Activated T-cell treated with anti-CD3 and anti-CD28 coated beads for 24 hours (primary cell): ENCODE measurements around the gene LRRC3.
A peak's percentile ranks its signal among the peaks of the same experiment; 100 is the strongest.

Experiments
- DNase-seq: peaks from one replicate; pipeline ENCODE4 v3.0.0-alpha.2; 2020; ENCODE audit warnings: low read depth

LRRC3 gene

DNA sequence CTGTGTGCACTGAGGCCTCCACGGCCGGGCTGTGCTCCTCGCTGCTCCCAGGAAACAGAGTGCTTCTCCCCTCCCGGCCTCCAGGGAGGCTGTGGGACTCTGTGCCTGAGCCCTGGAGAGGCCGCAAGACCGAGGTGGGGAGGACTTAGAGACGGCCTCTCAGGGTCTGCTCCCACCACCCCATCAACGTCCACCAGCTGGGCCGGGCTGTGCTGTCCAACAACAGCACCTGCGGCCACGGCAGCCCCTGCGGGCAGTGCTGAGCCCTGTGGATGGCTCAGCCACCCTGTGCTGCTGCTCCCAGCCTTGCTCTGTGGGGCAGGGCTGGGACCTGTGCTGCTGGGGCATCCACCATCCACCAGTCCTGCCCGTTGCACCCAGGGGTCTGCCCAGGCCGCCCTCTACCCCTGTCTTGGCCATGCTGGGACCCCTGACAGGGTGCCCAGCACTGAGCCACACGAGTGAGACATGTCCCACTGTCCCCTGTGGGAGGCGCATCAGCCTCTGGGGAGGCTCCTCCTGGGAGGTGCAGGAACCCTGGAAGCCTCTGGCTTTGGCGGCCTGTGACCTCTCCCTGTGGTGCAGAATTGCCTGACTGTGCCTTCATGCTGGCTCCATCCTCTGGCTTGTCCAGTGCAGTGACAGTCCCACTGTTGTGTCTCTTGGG, 31.2 kb upstream of the LRRC3 start:
- no peak for DNase-seq

DNA sequence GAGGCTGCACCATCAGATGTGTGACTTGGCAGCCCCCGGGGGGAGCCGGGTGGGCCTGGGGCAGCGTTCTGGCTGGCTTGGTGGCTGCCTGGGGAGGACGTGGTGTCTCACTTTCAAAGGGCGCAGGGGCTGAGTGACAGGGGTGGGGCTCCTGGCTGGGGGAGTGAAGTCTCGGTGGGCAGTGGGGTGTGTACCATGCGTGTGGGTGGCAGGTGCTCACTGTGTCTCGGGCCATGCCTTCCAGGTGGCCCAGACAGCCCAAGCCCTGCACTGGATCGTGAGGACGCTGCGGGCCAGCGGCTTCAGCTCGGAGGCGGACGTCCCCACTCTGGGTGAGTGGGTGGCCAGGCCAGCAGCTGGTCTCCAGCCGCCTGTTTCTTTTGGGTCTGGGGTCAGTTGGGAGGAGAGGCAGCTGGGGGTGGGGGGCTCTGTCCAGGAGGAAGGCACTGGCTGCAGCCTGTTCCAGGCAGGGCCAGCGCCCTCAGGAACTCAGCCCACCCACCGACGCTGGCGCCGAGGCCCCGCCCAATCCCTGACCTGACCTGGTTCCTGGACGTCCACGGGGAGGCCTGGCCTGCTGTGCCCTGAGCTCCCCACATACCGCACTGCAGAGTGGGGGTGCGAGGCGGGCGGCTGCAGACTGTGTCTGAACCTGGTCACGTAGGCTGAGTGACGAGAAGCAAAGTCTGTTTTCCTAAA, 30.6 kb upstream of the LRRC3 start:
- DNase-seq, result no peak

DNA sequence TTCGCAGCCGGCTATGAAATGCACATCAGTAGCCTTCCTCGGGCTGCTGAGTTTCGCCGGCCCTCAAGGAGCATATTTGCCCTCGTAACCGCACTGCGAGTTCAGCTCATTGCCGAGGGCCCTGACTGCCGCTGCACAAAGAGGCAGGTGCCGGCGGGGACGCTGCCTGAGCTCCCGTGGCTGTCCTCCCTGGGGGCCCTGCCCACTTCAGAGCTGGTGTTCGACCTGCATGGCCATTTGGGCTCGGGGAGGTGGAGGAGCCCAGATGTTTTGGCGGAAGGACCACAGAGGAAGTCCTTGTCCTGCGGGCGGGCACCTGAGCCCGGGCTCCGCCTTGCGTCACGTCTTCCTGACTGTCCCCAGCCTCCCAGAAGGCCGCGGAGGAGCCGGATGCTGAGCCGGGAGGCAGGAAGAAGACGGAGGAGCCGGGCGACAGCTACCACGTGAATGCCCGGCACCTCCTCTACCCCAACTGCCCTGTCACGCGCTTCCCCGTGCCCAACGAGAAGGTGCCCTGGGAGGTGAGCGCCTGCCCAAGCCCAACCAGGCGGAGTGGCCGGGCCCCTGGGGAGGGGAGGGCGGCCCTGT, 29.9 kb upstream of the LRRC3 start:
- DNase-seq, result no peak

DNA sequence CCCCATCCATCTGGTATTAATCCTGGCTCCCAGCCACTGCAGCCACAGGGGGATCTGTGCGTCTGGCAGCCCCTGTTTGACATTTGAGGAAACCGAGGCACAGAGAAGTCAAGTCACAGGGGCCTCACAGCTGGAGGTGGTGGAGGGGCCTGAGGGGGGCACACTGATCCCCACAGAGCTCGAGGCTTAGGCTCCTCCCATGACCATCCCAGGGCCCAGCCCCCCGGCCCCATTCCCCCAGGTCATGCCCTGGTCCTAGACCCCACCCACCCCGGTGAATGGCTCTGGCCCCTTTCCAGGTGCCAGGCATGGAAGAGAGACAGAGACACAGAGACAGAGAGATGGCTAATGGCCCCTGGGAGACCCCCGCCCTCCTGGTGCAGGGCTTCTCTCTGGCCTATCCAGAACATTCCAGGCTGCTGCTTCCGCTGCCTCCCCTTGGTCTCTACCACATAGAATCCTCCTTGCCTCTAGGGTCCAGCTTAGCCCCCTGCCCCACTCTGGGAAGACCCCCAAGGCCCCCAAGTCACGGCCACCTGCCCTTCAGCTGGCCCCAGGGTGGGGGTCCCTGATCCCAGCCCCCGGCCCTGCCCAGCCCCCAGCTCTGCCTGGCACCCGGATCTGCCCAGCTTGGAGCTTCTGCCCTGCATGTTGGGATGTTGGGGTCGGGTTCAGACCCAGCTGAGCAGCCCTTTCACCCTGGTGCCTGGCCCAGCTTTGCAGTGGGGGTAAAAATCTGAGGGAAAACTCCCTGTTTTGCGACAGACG, 29.2 kb upstream of the LRRC3 start:
- no peak for DNase-seq

DNA sequence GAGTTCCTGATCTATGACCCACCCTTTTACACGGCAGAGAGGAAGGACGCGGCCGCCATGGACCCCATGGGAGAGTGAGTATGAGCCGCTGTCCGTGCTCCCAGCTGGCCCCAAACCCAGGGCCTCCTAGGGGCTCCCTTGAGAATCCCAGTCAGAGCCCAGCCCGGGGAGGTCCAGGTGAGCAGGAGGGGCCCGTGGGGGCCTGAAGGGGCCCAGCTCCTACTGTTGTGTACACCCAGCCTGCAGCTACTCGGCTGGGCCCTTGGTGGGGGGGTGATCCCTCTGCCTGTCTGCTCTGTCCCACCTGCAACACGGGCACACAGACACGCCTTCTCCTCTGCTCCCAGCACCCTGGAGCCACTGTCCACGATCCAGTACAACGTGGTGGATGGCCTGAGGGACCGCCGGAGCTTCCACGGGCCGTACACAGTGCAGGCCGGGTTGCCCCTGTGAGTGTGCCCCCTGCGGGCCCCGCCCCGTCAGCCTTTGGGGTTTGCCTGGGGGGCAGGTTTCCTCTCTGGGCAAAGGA, 28.6 kb upstream of the LRRC3 start:
- DNase-seq, result no peak

DNA sequence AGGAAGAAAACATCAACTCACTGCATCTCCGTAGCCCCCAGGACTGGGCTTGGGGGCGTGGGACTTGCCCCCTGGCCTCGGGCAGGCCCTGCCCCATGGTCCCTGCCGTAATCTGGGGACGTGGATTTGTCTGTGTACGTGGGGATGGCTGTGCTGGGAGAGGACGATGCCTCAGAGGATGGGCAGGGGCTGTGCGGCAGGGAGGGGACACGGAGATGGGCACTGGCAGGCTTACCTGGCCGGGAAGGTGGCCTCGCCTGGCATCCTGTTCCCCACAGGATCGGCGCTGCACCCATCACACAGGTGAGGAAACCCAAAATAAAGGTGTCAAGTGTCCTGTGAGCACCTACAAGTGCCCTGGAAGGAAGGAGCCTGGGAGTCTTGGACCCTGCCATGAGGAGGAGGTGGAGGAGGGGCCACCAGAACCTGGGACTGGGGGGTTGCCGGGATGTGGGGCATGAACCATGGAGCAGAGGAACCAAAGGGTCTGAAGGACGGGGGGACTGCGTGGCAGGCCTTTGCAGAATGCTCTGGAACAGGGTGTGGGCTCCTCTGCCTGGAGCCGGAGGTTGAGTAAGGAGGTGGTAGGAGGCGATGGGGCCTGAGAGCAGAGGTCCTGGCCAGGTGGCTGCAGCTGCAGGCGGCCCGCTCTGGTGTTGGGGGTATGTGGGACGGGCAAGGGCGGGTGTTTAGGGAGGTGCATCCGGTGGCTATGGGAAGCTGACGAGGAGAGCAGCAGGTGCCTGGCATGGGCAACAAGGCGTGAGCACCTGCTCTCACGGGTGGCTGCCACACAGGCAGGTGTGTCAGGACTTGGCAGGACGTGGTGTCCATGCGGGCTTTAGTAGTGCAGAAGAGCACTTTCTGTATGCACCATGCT, 27.8 kb upstream of the LRRC3 start:
- DNase-seq, result no peak

DNA sequence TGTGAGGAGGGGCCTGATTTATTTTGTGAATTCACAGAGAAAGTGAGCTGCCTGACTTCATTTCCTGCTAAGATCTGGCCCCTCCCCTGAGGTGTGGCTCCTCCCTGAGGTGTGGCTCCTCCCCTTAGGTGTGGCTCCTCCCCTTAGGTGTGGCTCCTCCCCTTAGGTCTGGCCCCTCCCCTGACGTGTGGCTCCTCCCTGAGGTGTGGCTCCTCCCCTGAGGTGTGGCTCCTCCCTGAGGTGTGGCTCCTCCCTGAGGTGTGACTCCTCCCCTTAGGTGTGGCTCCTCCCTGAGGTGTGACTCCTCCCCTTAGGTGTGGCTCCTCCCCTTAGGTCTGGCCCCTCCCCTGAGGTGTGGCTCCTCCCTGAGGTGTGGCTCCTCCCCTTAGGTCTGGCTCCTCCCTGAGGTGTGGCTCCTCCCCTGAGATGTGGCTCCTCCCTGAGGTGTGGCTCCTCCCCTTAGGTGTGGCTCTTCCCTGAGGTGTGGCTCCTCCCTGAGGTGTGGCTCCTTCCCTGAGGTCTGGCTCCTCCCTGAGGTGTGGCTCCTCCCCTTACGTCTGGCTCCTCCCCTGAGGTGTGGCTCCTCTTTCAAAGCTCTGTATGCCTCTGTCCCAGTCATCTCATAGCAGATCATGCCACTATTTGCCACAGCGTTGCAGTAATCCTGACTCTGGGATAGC, 26.9 kb upstream of the LRRC3 start:
- peak; percentile 6 for DNase-seq

DNA sequence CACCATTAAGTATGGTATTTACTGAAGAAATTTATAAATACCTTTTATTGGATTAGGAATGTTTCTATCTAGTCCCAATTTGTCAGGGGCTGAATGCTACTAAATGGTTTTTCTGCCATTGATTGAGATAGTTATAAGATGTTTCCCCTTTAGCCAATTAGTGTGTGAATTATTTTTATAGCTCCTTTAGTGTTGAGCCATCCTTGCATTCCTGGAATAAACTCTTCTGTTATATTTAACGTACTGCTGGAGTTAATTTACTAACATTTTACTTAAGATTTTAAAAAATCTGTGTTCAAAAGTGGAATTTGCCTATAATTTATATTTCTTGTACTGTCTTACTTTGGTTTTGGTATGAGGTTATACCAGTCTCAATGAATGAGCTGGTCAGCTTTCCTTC, 25.4 kb upstream of the LRRC3 start:
- DNase-seq, result no peak

DNA sequence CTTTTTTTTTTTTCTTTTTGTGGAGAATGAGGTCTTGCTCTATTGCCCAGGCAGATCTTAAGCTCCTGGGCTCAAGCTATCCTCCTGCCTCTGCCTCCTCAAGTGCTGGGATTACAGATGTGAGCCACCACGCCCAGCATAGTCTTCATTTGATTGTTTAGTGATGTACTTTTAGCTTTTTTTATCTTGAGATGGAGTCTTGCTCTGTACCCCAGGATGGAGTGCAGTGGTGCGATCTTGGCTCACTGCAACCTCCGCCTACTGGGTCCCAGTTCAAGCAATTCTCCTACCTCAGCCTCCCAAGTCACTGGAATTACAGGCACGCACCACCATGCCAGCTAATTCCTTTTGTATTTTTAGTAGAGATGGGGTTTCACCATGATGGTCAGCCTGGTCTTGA, 24.0 kb upstream of the LRRC3 start:
- no peak for DNase-seq

DNA sequence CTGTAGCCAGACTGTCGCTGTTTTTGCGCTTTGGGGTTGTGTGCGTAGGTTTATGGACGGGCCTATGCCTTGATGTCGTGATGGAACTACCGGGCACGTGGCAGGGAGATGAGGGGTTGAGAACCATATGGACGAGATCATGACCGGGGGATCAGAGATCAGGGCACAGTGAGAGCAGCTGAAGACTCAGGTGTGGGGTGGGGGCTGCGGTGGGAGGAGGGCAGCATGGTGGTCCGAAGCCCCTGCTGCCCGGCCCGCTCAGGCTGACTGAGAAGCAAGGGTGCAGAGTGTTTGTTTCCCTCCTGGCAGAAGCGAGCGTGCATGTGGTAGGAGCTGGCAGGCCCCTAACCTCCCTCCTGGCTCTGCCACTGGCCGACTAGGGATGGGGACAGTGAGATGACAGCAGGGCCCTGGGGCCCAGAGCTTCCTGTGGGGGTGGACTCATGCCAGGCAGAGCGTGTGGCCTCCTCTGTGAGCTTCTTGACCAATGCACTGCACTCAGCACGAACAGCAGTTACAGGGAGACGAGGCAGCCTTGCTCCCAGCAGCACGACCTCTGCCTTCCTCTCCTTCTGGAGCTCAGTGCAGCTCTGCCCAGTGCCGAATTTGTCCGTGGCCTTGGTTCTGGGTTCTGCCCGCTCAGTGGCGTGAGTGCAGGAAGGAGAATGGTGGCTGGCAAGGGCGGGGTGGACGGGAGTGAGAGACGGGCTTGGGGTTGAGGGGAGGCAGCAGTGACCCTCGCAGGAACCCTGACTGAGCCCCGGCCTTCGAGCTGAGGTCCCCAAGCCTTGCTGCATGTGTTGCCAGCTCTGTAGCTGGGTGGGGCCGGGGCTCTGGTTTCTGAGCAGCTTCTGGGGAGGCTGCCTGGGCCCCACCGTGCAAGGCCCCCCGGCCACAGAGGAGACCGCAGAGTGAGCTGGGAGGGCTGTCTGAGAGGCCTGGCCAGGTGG, 22.2 kb upstream of the LRRC3 start:
- no peak for DNase-seq

DNA sequence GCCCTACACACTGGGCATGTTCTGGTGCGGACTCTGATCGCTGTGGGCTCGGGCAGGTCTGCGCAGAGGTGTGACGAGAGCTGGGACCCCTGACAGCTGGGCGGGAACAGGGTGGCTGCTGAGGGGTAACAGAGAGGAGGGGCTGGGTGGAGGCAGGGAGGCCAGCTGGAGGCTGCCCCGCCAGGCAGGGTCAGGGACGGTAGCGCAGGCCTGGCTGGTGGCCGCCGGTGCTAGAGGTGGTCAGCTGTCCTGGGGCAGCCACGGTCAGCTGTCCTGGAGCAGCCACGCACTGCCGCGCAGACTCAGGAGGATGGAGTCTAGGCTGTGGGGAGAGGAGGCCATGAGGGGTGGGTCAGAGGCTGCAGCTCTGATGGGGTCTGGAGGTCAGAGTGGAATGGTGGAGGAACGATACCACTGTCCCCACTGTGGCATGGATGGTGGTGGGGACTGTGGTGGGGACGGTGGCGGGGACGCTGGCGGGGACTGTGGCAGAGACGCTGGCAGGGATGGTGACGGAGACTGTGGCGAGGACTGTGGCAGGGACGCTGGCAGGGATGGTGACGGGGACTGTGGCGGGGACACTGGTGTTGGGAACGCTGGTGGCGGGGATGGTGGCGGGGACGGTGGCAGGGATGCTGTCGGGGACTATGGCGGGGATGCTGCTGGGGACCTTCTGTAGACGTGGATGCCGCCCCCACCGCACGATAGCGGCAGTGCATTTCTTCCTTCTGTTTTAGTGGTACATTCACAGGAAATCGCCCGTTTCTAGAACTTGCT, 21.3 kb upstream of the LRRC3 start:
- DNase-seq, result no peak

DNA sequence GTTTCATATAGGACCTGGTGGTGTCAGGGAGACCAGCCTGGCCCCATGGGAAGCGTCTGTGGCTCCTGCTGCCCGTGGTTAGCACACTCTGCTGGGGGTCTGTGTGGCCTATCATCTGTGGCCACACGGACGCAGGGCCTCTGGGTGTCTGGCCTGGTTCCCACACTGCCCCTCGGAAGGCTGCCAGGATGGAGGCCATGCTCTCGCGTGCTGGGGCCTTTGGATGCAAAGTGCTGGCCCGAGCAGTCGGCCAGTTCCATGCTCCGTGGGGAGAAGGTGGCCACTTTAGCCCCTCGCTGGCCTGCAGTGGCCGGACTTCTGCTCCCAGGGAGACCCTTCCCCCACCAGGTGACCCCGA, 20.8 kb upstream of the LRRC3 start:
- DNase-seq, result no peak

DNA sequence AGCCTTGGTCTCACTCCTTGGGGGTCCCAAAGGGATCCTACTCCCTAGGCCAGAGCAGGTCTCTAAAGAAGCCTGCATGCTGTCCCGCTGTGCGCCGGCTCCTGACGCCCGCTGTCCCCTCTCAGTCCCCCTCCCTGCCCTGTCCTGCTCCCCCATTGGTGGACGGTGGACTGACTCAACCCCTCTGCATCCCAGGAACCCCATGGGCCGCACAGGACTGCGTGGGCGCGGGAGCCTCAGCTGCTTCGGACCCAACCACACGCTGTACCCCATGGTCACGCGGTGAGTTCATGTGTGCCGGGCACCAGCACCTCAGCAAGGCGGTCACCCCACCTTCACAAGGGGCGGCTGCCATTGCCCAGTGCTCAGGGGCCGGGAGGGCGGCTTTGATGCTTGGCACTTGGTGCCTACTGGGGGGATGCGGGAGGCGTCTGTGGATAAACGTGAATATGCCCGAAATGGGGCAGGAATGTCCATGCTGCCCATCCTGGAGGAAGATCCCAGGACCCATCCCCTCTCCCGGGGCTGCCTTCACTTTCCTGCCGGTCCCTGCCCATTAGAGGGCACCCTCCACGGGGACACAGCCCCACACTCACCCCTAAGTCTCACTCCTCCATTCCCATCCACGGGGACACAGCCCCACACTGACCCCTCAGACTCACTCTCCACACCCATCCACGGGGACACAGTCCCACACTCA, 20.2 kb upstream of the LRRC3 start:
- no peak for DNase-seq

DNA sequence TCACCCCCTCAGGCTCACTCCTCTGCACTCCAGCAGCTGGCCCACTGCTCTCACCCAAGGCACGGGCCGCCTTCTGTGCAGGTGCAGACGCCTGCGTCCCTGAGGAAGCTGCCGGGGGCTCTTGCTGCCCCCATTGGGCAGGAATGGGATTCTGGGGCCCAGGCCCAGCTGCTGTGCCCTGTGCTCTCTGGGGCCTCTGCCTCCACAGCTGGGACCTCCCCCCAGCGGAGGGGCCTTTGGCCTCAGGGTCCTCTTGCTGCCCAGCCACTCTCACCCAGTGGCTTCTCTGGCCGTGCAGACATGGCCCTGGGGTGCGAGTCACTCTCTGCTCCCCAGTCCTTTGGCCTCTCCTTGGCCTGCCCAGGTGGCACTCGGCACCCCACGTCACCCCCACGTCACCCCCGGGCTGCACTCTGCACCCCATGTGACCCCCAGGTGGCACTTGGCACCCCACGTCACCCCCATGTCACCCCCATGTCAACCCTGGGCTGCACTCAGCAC, 19.1 kb upstream of the LRRC3 start:
- DNase-seq, result no peak

DNA sequence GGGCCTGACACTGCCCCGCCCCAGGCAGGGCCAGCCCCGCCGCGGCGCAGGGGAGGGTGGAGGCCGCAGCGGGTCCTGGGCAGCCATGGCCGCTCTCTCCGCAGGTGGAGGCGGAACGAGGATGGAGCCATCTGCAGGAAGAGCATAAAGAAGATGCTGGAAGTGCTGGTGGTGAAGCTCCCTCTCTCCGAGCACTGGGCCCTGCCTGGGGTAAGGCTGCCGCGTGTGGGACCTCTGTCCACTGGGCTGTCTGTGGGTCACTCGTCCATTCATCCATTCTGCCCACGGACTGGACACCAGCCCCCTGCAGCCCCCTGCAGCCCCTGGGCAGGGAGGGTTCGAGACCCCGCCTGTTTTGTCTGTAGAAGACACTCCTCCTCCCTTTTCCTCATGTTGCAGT, 18.4 kb upstream of the LRRC3 start:
- DNase-seq, result no peak

DNA sequence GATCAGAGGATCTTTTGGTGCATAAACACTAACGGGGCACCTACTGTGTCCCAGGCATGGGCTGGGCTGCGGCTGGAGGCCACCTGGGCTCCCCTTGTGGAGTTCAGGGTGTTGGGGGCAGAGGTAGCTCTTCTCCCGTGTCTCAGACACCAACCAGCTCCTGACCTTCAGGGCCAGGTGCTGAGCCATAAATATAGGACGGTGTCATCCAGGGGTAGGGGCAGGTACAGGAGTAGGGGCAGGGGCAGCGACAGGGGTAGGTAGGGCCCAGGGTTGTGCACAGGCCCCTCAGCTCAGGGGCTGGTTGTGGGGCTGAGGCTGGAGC, 18.0 kb upstream of the LRRC3 start:
- no peak for DNase-seq

DNA sequence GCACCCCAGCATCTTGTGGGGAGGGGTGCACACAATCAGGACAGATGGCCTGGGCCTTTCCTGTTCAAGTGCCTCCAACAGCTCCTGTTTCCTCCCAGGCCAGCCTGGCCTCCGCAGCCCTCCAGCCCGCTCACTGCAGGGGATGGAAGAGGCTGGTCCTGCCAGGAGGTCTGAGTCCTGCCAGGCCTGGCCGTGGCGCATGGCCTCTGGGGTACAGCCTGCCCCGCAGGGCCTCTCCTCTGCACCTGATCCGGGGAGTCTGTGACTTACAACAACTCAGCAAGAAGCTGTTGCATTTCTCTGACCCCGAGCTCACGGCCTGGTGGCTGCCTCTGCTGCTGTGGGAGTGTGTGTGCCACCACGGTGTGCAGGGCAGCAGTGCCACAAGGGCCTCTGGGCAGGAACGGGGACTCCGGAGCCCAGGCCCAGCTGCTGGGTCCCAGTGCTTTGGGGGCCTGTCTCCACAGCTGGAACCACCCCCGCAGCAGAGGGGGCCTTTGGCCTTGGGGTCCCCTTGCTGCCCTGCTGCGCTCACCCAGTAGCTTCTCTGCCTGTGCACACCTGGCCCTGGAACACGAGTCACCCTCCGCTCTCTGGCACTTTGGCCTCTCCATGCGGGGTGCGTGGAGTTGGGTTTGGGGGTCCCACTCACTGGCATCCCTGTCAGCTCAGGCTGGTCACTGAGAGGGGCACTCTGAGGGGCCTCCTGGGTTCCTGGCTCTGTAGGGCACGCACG, 17.4 kb upstream of the LRRC3 start:
- no peak for DNase-seq
